HG02870 (cell line): Measurements from ENCODE around the gene TMEM72.

Source experiments
- ATAC-seq: cut with Tn5 transposase; IDR thresholded peaks from one replicate; pipeline ENCODE4 v1.9.1; 2021; ENCODE audit warnings: mild to moderate bottlenecking, moderate library complexity; ENCODE audit not compliant: unreplicated experiment

TMEM72 gene

DNA sequence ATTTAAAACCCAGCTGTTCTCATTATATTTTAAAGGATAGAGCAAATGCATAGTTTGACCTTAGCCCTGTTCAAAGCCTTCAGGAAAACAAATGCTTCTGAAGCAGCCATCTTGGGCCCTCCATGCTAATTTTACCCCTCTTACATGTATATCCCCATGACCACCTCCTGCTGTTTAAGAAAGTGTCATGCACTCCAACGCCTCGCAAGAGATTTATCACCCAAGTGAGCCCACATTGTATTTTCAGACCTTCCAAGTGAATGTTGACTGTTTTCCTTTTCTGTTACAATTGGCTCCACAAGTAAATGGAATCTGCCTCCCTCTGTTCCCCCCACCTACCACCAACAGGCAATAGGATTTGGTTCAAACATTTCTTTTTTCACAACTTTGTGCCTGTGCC, 5.3 kb downstream of the TMEM72 start:
- ATAC-seq = no peak

DNA sequence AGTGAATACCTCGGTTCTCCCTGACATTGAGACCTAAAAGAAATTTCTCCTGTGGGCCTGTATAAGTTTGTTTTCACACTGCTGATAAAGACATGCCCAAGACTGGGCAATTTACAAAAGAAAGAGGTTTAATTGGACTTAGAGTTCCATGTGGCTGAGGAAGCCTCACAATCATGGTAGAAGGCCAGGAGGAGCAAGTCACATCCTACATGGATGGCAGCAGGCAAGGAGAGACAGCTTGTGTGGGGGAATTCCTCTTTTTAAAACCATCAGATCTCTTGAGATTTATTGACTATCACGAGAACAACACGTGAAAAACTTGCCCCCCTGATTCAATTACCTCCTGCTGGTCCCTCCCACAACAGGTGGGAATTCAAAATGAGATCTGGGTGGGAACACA, 6.7 kb downstream of the TMEM72 start:
- no peak for ATAC-seq

- no peak for ATAC-seq
Observed at GRCh38 chr10:44920252-44920651, 9.1 kb downstream of the TMEM72 start.

DNA sequence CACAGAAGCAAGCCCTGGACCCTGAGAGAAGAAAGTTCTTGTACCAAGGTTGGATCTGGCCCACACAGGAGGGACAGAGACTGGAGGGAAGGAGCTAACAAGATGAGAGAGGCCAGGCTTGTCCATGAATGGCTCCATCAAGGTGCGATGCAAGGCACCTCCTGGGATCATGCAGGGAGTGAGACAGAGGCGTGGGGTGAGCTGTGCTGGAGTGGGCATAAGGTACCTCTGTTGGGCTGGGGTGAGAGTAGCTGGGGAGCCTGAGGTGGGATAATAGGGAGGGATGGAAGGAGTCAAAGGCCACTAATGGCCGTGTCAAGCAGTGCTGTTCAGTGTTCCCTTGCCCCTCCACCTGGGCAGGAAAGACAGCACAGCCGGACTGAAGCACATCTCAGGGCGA, 9.9 kb downstream of the TMEM72 start:
- ATAC-seq = no peak

DNA sequence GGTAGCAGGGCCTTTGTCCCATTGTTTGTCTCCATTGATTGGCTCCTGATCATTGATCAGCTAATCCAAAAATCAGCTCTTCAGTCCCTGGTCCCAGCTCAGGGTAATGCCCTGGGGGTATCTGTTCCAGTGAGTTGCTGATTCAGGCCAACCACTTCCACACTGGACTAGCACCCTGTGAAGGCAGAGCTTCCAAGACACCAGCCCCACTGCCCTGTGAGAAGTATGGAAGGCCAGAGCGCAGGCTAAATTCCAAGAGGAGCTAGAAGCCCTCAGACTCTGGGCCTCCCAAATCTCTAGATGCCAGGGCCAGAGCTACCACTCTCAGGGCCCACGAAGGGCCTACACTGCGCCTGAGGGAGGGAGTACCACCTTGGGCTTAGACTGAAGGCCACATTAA, 10.4 kb downstream of the TMEM72 start:
- no peak for ATAC-seq

DNA sequence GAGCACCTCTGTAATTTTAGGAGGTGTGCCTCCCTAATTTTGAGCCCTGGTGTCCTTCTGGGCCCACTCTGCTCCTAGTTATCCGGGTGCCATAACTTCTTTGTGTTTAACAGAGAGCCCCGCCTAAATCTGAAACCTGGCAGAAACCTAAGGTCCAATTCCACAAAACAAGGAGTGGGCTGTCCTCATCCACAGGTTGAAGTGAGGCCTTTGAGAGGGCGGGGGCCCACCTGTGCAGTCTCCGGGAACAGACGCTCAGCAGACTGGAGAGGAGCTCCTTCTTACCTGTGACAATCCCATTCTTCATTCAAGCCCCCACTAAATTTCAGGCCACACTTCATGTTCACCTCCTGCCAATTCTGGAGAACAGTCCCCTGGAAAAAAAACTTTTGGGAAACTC, 10.9 kb downstream of the TMEM72 start:
- ATAC-seq = no peak

GRCh38 chr10:44922796-44923545, 11.8 kb downstream of the TMEM72 start:
- ATAC-seq = no peak

GRCh38 chr10:44923611-44924010, 12.5 kb downstream of the TMEM72 start:
- ATAC-seq = no peak

- no peak for ATAC-seq
Observed at GRCh38 chr10:44924261-44925040, 13.3 kb downstream of the TMEM72 start.

DNA sequence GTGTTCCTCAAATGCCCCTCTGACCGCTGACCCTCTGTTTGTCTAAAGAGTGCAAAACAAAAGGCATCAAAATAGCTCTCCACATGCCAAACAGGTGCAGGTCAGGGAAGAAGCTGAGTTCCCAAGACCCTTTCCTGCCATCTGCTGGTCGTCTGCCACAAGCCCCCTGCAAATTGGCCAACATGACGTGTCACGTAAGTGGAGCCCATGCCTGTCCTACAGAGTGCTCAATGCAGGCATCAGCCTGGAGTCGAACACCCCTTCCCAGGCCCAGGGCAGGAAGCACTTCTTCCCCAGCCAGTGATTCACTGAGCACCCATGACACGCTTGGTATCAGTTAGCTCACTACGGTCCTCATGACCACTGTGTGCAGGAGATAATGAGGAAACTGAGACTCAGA, 14.1 kb downstream of the TMEM72 start:
- ATAC-seq = no peak

- ATAC-seq = no peak
Observed at GRCh38 chr10:44925811-44926750, 14.9 kb downstream of the TMEM72 start.

- ATAC-seq = no peak
Observed at GRCh38 chr10:44926751-44927351, 15.7 kb downstream of the TMEM72 start.

DNA sequence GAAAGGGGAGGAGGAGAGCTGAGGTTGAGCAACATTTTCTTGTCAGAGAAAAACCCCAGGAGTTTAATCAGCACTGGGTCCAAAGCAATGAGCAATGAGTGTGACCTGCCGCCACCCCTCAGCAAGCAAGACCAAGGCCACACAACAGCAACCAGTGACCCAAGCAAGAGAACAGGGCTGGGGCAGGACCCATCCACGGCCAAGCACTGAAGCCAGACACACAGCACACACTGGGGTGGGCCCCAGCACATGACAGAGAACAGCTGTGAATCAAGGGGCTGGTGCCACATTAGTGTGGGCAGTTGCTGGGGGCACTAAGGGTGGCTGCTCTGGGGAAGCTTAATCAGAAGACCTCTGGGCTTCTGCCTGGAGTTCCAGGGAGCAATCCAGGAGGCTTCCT, 16.2 kb downstream of the TMEM72 start:
- ATAC-seq = no peak

DNA sequence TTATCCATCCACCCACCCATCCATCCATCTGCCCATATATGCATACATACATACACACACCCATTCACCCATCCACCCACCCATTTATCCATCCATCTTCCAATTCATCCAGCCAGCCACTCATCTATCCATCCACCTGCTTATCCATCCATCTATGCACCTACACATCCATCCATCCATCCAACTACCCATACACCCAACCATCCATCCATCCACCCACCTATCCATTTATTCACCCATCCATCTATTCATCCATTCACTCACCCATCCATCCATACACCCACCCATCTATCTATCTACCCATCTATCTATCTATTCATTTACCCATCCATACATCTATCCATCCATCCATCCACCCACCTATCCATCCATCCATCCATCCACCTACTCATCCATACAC, 17.3 kb downstream of the TMEM72 start:
- ATAC-seq = no peak

- ATAC-seq = no peak
Observed at GRCh38 chr10:44929356-44930255, 18.5 kb downstream of the TMEM72 start.

- ATAC-seq = no peak
Observed at GRCh38 chr10:44930904-44931620, 19.9 kb downstream of the TMEM72 start.

- ATAC-seq = no peak
Observed at GRCh38 chr10:44931621-44932516, 20.7 kb downstream of the TMEM72 start.
